Stromal cell of bone marrow (primary cell): ENCODE measurements around the gene SPATA31A3.
"Not testable (repeated sequence)": the region's sequence is repeated elsewhere in the genome, so short reads cannot be mapped to it uniquely, and the experiment has no call there.

ENCODE experiments used
- DNase-seq: peaks from one replicate; pipeline ENCODE4 v3.0.0-alpha.2; 2012; ENCODE audit warnings: low read depth

SPATA31A3 gene

DNA sequence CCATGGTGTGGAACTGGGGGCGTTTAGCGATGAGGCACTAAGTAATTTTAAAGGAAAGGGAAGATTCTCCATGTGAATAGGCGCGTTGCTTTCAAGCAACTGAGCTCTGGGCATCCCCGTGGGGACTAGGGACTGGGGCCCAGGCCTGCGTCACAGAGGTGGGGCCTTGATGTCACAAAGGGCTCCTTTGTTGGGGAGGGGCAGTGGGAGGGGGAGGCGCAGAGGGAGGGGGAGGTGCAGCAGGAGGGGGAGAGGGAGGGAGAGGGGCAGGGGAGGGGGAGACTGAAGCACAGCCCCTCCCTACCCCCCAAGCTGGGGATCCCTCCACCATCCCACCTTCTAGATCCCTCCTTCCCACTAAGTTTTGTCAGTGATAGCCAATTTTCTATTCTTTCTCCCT is at the start of gene SPATA31A3:
SPATA31A3 (minus strand) TSS at position 101 of the 400 bp plus-strand sequence; CDS start at position 72, 29 bp downstream.
- not testable (repeated sequence) for DNase-seq

GRCh38 chr9:66952576-66952975 is 39.8 kb downstream of the SPATA31A3 start:
- not testable (repeated sequence) for DNase-seq

GRCh38 chr9:66942400-66943155 is 49.8 kb downstream of the SPATA31A3 start:
- DNase-seq, result not testable (repeated sequence)

GRCh38 chr9:66939878-66940830 is 52.2 kb downstream of the SPATA31A3 start:
- DNase-seq, result not testable (repeated sequence)

DNA sequence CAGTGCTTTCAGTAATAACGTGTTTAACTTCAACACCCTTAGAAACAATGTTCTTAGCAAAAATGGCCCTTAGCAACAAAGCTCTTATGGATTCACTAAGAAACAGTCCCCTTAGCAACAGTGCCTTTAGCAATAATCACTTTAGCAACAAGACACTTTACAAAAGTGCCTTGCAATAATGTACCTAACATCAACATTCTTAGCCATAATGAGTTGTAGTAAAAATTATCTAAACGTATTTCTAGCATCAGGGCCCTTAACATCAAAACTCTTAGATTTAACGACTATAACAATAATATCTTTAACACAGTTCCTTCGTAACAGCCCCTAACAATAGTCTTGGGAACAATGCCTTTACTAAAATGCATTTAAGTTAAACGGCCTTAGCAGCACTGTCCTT is 54.0 kb downstream of the SPATA31A3 start:
- DNase-seq, result not testable (repeated sequence)

DNA sequence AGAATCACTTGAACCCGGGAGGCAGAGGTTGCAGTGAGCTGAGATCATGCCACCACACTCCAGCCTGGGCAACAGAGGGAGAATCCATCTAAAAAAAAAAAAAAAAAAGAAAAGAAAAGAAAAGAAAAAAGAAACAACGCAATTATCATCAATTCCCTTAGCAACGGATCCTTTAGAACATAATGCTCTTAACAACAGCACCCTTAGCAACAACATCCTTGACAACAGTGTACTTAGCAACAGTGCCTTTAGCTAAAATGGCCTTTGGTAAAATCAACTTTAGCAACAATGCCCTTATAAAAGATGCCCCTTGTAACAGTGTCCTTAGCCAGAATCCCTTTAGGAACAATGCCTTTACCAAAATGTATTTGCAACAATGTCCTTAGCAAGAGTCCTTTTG is 54.7 kb downstream of the SPATA31A3 start:
- DNase-seq, result not testable (repeated sequence)
